ENCODE data around the gene TXNL4A.
"Not testable (repeated sequence)": the region's sequence is repeated elsewhere in the genome, so short reads cannot be mapped to it uniquely, and the experiment has no call there.

Gene TXNL4A

GRCh38 chr18:79988451-79989194, at the start of gene TXNL4A:
TXNL4A (minus strand) TSS chr18:79988563; CDS start chr18:79988392, 171 bp downstream.
- in situ Hi-C loops (cut with MboI; ENCODE audit: low sequenced_read_pairs), result no loop called here

GRCh38 chr18:80037300-80037699, 48.9 kb upstream of the TXNL4A start:
- in situ Hi-C loops (cut with MboI; ENCODE audit: low sequenced_read_pairs), result no loop called here

- in situ Hi-C loops (cut with MboI; ENCODE audit: low sequenced_read_pairs), result no loop called here
Observed at GRCh38 chr18:80035997-80036396, 47.6 kb upstream of the TXNL4A start.

DNA sequence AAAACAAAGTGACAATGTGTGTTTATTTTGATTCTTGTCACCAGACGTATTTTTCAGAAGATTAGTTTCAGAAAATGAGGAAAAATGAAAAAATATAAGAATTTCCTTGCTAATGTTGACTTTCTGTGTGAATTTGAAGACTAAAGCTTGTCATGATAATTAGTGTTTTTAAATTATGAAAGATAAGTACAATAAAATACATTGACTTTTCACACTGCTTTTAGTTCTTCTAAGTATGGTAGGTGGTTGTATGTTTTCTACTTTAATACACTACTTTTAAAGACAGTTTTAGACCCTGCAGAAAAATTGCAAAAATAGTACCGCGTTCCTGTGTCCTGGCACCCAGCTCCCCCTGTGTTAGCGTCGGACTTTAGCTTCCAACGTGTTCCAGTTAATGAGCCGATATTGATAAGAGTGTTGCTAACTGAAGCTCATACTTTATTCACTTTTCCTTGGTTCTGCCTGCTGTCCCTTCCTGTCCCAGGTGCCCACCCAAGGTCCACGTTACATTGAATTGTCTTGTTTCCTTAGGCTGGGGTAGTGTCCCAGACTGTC, 46.6 kb upstream of the TXNL4A start:
- in situ Hi-C loops (cut with MboI; ENCODE audit: low sequenced_read_pairs), result no loop called here

GRCh38 chr18:80034068-80034851, 45.9 kb upstream of the TXNL4A start, which contains the start of gene RBFA:
RBFA (plus strand) TSS chr18:80034434; CDS start chr18:80034496, 62 bp downstream.
- in situ Hi-C loops (cut with MboI; ENCODE audit: low sequenced_read_pairs), result no loop called here

- in situ Hi-C loops (cut with MboI; ENCODE audit: low sequenced_read_pairs), result no loop called here
Observed at GRCh38 chr18:80033181-80034067, 45.1 kb upstream of the TXNL4A start.

DNA sequence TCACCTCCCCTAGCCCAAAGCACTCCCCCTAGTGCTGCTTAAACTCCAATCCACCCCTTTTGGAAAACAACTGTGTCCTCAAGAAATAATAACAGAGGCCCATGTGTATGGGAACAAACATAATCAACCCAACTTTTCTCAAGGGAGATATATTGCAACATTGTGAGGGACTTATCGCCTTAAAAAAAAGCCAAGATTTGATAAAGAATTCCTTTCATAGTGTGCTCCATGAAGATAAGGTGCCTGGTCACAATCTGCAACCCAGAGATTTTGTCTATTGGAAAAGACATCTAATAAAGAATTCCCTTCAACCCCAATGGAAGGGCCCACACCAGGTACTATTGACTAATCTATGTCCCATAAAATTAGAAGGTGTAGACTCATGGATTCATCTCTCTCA, 41.3 kb upstream of the TXNL4A start:
- in situ Hi-C loops (cut with MboI; ENCODE audit: low sequenced_read_pairs), result no loop called here

DNA sequence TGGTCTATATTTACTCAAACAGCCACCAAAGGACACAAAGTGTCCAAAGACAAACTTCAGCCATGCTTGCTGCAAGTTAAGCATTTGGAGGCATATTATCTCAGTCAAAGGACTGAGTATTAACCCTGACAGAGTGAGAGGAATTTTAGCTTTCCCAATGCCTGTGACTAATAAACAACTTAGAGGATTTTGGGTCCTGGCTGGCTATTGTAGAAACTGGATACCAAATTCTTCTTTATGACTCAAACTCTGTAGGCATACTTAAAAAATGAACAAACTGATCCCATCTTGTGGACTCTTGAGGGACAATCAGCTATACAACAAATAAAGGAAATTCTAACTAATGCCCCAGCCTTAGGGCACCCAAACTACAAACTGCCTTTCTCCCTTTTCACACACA, 39.4 kb upstream of the TXNL4A start:
- in situ Hi-C loops (cut with MboI; ENCODE audit: low sequenced_read_pairs), result not testable (repeated sequence)

DNA sequence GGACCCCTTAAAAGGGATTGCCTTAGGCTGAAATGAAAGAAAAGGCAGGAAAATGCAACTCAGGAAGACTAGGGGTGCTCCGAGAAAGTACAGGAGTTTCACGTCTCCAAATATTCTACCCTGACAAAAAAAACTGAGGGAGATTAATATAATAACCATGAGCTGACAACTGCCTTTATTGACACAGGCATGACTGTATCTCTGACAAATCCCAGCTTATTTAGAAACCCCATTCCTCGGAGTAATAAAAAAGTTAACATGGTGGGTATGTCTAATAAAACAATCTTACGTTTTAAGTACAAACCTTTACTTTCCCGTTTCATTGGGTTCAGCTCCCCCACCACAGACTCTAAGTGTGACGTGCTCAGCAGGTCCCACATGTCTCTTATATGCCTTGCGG, 38.0 kb upstream of the TXNL4A start:
- in situ Hi-C loops (cut with MboI; ENCODE audit: low sequenced_read_pairs), result no loop called here

GRCh38 chr18:80023173-80023572, 34.8 kb upstream of the TXNL4A start:
- in situ Hi-C loops (cut with MboI; ENCODE audit: low sequenced_read_pairs), result no loop called here

DNA sequence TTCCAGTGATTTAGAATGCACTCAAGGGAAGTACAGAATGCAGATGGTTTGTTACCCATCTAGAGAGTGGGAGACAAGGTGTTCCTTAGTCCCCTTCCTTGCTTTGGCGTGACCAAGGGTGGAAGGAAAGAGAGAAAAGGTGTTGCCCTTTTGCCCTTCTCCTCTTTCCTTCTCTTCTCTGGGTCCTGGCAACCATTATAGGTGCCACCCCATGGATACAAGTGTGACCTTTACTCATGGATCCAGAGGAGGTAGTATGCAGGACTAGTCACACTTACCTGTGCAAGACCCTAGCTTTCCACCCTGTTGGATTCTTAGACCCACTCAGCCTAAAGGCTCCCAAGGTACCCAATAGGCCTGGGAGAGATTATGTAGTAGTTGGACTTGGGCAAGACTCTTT, 34.2 kb upstream of the TXNL4A start:
- in situ Hi-C loops (cut with MboI; ENCODE audit: low sequenced_read_pairs), result no loop called here

DNA sequence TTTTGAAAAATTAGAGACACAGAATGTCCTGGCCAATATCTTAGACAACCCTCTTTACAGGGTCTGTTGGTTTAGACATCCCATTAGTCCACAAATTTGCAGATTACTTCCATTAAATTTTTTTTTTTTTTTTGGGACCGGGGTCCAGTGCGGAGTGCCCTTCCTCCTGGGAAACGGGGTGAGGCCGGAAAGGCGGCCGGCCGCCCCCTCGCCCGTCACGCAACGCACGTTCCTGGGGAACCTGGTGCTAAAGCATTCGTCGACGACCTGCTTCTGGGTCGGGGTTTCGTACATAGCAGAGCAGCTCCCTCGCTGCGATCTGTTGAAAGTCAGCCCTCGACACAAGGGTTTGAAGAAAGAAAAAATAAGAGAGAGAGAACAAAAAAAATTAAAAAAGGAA, 24.4 kb upstream of the TXNL4A start:
- in situ Hi-C loops (cut with MboI; ENCODE audit: low sequenced_read_pairs), result no loop called here

GRCh38 chr18:80011496-80012137, 23.3 kb upstream of the TXNL4A start:
- in situ Hi-C loops (cut with MboI; ENCODE audit: low sequenced_read_pairs), result not testable (repeated sequence)

DNA sequence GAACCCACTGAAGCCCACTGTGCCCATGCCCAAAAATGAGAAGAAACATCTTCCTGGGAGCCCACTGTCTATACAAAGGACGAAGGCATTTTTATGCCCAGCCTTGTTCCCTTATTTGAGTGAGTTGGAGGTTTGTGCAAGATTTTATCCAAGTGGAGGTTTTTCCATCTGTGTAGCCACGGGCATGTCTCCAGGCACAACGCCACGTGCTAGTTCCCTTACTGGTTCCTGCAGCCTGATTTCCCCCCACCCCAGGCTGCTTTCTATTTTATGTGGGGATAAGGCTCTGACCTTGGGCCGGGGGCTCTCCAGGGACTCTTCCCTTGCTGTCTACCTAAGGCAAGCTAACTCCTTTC, 22.2 kb upstream of the TXNL4A start:
- in situ Hi-C loops (cut with MboI; ENCODE audit: low sequenced_read_pairs), result no loop called here

GRCh38 chr18:80009661-80010550, 21.5 kb upstream of the TXNL4A start:
- in situ Hi-C loops (cut with MboI; ENCODE audit: low sequenced_read_pairs), result no loop called here

DNA sequence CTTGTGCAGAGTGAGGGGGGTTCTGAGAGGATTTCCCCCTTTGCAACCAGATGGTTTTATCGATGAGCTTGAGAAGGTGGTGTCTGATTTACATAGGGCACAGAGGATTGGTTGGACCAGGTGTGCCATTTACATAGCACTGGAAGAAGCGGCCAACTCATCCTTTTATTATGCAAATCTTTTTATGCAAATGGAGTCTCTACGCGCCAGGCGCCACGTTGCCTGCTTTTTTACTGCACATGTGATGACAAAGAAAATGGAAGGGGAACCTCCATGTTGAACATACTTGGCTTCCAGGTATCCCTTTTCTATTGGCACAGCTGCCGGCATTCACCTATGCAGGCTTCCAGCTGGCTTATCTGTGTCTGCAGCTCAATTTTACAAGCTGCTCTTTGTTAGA, 18.4 kb upstream of the TXNL4A start:
- in situ Hi-C loops (cut with MboI; ENCODE audit: low sequenced_read_pairs), result no loop called here

GRCh38 chr18:80004600-80005342, 16.4 kb upstream of the TXNL4A start:
- in situ Hi-C loops (cut with MboI; ENCODE audit: low sequenced_read_pairs), result no loop called here

DNA sequence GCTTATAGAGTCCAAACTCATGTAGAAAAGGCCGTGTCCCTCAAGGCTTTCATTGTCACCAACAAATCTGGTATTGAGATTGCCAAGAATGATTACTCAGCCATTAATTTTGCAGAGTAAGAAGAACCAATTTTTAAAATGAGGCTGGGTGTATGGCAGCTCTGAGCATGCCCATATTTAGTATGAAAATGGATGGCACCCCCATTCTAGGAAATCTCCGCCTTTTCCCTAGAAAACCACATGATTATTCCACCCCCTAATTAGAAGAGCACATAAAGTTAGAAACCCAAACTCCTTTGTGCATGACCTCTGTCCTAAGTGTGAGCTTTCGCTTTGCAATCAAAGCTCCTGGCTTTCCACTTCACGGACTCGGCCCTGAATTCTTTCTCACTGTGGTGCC, 14.1 kb upstream of the TXNL4A start:
- in situ Hi-C loops (cut with MboI; ENCODE audit: low sequenced_read_pairs), result no loop called here

GRCh38 chr18:80000877-80001276, 12.5 kb upstream of the TXNL4A start:
- in situ Hi-C loops (cut with MboI; ENCODE audit: low sequenced_read_pairs), result no loop called here
